GM21529 (cell line): ENCODE results near the gene CRIP3.
"Not testable (repeated sequence)": the region's sequence is repeated elsewhere in the genome, so short reads cannot be mapped to it uniquely, and the experiment has no call there.

Experiments
- ATAC-seq: cut with Tn5 transposase; IDR thresholded peaks from one replicate; pipeline ENCODE4 v1.9.1; 2021; ENCODE audit not compliant: unreplicated experiment

Gene CRIP3, protein sequence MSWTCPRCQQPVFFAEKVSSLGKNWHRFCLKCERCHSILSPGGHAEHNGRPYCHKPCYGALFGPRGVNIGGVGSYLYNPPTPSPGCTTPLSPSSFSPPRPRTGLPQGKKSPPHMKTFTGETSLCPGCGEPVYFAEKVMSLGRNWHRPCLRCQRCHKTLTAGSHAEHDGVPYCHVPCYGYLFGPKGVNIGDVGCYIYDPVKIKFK

DNA sequence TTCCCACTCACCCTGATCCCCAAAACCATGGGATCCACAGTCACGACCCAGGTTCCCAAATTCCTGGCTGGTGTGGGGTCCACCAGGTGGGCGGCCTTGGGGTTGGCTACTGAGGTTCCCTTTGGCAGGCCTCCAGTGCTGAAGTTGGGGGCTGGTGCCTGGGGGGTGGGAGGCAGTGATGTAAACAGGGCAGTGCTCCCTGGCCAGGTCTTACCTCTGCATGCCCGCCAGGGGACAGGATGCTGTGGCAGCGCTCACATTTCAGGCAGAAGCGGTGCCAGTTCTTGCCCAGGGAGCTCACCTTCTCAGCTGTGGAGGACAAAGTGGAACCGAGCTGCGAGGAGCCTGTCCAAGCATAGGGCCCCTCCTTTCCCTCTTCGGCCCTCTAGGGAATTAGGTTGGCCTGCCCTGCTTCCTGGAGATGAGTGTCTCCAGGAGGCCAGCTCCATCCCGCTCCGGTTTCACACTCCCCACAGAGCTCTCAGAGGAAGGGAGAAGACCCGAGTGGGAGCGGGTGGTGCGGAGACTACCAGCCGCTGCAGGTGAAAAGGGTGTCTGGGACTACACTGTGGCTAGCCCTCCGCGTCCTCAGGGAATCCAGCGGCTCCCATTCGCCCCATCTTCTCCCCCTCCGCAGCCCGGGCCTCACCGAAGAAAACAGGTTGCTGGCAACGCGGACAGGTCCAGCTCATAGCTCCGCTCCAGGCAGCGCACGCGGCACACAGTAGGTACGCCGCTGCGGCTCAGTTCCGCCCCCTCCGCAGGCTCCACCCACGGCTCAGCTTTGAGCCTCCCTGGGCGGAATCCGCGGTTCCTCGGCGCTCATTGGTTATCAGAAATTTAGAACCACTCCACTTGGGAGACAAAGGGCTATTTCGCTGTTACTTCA lies at the start of gene CRIP3:
Gene CRIP3 (minus strand): TSS at position 726 of the 889 bp plus-strand sequence. CDS start 34 bp downstream, at position 692.
- peak; percentile 63 for ATAC-seq

DNA sequence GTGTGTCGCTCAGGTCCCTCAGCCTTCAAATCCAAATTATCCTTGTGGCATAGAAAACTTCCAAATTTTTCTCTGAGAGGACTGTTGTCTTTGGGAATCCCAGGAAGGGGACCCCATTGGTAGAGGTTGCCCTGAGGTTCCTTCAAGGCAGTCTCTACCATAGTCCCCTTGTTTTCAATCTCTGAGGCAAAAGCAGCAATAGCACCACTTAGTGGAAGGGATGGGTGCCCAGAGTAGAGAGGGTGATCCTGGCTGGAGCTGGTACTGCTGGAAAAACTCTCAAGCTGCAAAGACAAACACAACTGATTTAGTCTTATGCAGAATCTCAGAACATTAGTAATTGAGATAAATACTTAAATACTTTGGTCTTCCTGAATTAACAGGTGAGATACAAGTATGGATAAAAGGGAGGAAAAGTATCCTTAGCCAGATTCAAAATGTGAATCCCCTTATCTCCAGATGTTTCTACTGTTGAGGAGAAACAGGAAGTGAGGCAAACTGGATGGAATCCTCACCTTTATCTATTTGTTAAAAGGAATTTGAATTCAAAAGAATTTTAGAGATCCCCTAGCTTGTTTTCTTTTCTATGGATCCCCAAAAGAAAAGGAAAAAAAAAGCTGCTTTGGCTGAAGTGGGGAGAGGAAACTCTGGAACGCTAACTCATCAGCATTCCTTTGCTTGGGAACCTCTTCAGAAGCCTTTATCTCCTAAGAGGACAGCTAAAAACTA lies 47.4 kb upstream of the CRIP3 start:
- no peak for ATAC-seq

DNA sequence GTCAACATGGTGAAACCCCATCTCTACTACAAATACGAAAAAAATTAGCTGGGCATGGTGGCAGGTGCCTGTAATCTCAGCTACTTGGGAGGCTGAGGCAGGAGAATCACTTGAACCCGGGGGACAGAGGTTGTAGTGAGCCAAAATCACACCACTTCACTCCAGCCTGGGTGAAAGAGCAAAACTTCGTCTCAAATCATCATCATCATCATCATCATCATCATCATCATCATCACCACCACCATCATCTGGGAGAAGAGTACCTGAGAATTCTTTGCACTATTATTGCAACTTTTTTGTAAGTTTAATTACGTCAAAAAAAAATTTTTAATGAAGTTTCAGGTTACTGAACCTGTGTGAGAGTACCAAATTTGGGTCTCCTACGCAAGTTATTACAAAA lies 43.3 kb upstream of the CRIP3 start:
- ATAC-seq = not testable (repeated sequence)

DNA sequence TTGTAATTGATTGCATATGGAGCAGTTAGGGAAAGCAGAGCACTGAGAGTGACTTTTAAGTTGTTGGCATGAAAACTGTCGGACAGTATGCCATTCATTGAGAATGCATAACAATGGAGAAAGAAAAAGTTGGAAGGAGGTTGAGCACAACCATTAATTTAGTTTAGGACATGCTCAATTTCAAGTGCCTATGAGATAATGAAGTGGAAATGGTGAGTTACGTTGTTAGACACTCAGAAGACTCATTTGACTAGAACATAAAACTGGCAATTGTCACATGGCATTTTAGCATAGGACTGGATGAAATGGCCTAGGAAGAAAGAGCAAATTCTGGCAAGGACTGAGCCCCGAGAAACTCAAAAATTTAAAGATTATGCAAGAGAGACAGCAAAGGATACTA lies 38.8 kb upstream of the CRIP3 start:
- no peak for ATAC-seq

DNA sequence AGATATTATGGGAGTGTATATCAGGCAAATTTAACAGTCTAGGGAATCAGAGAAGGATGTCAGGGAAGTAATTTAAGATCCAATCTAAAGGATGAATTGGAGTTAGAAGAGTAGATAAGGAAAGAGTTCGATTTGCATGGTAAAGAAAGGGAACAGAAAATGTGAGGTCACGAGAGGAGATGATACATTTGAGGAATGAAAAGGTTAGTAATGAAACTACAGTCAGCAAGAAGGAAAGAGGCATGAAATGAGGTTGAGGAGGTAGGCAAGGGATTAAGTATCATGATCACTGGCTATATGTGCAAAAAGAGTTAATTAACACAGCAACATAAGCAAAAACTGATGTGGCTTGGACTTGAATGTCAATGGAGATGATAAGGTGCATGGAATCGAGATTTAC lies 38.4 kb upstream of the CRIP3 start:
- ATAC-seq = no peak

DNA sequence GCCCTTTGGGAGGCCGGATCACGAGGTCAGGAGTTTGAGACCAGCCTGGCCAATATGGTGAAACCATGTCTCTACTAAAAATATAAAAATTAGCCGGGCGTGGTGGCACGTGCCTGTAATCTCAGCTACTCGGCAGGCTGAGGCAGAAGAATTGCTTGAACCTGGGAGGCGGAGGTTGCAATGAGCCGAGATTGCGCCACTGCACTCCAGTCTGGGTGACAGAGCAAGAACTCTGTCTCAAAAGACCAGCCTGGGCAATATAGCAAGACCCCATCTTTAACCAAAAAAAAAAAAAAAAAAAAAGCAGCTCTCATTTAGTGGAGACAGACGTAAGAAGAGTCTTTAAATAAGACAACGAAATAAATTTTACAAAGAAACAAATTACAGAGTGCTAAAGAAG lies 37.6 kb upstream of the CRIP3 start:
- ATAC-seq = not testable (repeated sequence)

DNA sequence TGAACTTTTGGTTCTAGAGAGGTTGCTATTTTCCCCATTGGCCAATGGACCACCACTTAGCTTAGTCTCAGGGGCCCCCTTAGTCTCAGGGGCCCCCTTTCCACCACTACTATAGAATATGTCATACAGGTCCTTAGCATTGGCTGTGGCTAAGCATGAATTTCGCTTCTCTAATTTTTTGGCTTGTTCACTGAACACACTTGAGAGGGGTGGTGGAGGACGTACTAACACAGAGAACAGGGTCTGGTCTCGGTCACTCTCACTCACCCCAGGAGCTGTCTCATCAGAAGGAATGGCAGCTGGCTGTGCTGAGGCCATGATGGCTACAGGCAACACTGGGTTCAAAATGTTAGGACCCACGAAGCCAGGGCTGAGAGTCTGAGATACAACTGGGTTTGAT lies 30.5 kb upstream of the CRIP3 start:
- ATAC-seq = peak; percentile 80

DNA sequence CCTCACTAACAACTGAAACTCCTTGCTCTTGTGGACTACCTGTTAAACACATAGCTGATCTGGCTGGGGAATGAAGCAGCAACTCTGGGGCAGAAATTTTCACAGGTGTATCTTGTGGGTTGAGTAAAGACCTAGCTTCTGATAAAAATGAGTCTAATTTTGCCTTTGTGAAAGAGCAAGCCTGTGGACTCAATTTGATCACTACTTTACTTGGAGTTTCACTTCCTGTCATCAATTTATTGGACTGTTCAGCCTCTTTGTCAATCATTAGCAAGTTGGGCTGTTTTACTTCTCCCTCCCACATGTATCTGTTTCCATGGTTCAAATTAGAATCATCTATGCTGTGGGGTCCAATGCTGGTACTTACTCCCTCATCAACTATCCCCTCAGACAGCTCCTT lies 29.6 kb upstream of the CRIP3 start:
- peak; percentile 55 for ATAC-seq

DNA sequence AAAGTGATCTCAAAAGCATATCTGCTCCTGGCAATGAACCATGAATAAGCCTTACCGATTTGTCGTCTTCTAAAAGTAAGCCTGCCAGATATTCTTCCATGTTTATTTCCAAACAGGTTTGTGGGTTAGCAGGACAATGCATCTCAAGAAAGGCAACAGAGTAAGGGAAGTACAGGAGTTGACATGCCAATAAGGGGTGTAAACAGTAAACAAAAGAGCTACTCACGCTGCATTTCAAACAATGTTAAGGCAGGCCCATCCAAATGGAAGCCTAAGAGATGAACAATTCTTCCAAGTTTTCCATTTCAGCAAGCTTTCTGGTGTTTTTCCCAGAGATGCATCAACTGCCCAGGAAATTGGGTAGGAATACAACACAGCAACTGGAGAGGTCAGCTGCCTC lies 27.8 kb upstream of the CRIP3 start:
- ATAC-seq = no peak

DNA sequence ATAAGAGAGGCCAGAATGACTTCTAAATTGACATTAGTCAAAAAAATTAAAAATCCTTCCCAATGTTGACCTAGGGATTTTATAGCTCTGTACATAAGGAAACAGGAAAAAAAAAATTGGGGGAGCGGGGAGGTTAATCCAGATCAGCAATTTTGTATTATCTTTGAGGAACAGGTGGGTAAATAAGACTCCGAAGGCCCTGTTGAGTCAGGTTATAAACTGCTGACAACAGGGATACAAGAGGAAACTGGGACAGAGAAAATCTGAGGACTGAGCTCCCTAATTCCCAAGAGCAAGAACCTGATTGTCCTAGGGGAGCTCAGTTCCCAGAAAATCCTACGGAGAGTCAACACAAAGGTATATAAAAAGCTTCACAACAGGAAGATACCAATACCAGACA lies 26.8 kb upstream of the CRIP3 start:
- ATAC-seq = no peak

DNA sequence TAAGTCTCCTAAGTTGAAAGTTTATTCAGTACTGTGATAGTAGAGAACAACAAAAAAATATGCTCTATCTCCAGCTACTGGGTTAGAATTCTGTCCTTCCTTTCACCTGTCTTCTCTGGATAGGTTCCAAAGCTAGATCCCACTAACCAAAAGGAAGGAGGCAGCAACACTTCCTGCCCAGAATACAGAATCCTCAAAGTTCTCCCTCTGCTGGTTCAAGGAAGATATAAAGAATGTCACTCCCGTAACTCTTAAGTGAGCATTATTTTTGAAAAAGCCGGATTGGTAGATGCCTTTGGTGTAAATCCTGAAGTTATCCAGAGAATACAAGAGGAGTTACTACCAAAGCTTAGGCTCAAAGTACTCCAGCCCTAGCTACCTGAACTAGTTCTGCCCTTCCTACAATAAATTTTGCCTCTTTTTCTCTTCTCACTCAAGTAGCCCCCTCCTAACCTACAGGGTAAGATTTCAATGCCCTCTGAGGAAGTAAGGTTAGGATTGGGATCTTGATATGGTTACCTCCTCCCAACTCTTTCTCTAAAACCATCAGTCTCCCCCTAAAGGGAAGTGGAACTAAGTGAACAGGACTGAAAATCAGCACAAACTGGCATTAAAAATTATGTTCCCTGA lies 26.0 kb upstream of the CRIP3 start:
- no peak for ATAC-seq

DNA sequence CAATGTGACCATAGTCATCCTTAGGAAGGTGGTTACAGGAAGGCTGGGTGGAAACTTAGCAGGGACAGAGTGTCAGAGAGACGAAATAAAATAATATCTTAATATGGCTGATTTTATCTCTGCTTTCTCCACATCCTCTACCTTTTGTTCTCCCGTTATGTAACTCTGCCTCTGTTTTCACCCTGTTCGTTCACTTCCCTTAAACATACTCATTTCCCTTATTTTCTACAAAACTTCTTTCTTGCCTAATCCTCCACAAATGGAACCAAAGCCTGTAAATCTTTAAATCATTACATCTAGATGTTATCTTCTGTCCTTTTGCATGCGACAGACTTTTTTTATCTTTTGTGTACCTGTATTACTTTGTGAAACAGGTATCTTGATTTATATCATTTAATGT lies 23.3 kb upstream of the CRIP3 start:
- ATAC-seq = no peak

DNA sequence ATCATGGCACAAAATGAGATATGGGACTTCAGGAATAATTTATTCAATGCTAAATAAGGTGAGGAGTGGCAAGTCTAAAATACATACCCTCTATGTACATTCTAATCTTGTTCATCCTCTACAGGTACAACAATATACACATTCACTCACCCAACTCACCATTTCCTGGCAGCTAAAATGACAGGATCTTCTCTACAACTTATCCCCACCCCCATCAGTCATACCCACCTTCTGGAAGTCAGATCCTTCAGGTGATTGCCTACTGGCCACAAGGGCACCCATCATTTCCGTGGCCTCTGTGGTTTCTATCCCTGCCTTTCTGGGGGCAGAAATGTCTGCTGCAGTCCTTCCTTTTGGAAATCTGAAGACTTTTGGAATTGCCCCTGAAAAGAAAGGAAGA lies 22.8 kb upstream of the CRIP3 start:
- no peak for ATAC-seq

DNA sequence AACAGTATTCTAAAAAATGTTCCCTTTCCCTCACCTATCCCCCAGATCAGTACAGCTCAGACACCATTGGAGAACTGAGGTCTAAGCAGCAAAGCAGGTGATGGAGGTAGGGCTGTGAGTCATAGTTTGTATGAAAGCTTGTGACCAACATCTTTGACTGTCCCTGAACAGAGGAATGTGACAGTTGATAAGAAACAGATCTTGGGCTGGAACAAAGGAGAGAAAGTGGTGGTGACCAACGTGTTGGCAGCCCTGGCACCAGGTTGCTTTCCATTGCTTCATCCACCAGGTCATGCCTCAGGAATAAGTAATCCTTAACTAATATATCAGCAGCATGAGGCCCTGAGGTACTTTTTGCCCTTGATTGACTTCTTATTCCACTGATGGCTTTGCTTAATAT lies 19.9 kb upstream of the CRIP3 start:
- no peak for ATAC-seq

DNA sequence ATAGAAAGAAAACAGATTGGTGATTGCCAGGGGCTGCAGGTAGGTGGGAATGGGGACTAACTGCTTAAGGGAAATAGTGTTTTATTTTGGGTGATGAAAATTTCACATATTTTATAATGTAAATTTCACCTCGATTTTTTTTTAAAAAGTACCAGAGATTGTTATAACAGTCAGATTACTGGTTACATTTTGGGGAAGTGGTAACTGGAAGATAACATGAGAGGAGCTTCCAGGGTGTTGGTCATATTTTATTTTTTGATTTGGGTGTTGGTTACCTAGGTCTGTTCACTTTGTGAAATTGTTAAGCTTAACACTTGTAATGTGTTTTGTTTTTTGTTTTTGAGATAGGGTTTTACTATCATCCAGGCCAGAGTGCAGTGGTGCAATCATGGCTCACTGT lies 17.2 kb upstream of the CRIP3 start:
- no peak for ATAC-seq

DNA sequence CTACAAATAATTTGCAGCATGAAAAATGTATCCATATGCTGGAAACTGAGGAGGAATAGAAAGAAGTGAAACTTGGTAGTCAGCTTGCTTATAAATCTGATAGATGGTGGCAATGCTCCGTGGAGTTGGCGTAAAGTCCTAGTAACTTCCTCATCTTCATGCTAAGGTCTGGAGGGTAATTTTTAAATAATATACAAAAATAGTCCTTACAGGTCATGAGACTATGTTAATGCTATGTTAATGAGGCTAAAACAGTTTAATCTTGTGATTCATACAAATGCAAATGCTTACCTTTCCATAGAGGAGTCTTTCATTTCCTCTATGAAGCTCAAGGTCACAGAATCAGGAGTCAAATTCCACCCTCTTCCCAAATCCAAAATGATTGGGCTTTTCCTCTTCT lies 9.4 kb upstream of the CRIP3 start:
- no peak for ATAC-seq

DNA sequence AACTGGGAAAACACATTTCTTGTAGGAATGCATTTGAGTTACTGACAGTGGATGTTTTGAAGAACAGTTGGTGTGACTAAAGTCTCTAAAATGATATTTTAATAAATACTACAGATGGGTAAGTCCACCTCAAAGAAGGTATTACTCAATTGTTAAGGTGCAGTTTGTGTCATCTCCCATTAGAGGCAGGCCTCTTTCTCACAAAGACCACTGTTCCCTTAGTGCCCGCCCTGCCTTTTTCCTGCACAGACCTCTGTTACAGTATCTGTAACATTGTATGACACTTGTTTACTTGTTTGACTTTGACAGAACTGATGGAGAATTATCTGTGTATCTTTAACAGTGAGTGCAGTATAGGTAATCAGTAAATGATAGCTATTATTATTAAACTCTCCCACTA lies 5.2 kb upstream of the CRIP3 start:
- ATAC-seq = no peak

DNA sequence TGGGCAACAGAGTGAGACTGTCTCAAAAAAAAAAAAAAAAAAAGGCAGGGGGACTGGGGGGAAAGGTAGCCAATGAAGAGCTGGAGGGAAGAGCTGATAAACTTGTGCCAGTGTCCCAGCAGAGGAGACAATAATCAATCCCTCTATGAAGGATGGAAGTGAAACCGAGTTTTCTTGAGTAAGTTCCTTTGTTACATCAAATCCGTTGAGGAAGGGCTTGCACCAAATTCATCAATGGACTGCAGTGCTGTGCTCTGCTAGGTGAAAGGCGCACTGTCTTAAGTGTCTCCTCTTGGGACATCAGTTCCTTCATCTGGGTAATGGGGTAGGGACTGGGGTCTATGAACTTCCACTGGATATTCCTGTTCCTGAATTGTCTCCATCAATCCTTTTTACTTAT lies 3.0 kb upstream of the CRIP3 start:
- ATAC-seq = no peak

DNA sequence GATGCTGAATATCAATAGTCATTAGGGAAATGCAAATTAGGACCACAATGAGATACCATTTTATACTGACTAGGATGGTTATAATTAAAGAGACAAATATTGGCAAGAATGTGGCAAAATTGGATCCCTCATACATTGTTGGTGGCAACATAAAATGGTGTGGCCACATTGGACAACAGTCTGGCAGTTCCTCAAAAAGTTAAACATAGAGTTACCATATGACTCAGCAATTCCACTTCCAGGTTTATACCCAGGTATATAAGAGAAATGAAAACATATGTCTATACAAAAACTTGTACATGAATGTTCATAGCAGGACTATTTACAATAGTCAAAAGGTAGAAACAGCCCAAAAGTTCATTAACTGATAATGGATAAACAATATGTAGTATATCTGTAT lies 2.0 kb upstream of the CRIP3 start:
- no peak for ATAC-seq

DNA sequence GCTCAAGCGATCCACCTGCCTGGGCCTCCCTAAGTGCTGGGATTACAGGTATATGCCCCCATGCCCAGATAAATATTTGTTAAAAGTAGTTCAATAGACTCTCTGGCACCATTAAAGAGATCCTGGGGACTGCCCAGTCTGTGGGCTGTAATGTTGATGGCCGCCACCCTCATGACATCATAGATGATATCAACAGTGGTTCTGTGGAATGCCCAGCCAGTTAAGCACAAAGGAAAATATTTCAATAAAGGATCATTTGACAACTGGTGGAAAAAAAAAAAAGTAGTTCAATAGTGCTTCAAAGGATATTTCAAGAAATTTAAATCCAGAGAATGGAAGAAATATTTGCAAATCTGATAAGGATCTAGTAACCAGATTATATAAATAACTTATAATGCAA lies 1.5 kb upstream of the CRIP3 start:
- ATAC-seq = no peak

DNA sequence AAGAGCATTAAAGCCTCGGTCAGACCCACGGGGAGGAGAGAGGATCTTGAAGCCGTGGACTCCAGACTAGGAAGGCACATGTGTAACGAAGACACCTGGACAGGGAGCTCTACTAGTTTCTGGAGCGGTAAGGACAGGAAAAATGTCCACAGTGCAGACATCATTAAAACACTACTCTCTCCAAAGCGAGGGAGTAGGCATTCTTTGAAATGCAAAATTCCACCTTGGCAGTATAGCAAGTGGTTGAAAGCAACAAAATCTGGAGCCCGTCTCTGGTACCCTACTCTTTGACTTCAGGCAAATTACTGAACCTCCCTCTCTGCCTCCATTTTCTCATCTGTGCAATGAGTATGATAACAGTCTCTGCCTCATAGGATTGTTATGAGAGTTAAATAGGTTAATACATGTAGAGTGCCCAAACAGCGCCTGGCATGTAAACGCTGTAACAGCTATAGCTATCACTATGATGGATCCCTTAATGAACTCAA lies 408 bp upstream of the CRIP3 start:
- no peak for ATAC-seq
